NCI-H2196 treated with DMSO at 0.1 percent for 48 hours (cell line): ENCODE measurements around the gene CDC42EP5.
"Not testable (repeated sequence)": the region's sequence is repeated elsewhere in the genome, so short reads cannot be mapped to it uniquely, and the experiment has no call there.

Experiments
- DNase-seq: peaks from one replicate; lab custom pipeline; 2025; ENCODE audit not compliant: unreplicated experiment; lab: John Stamatoyannopoulos, UW

Gene CDC42EP5

DNA sequence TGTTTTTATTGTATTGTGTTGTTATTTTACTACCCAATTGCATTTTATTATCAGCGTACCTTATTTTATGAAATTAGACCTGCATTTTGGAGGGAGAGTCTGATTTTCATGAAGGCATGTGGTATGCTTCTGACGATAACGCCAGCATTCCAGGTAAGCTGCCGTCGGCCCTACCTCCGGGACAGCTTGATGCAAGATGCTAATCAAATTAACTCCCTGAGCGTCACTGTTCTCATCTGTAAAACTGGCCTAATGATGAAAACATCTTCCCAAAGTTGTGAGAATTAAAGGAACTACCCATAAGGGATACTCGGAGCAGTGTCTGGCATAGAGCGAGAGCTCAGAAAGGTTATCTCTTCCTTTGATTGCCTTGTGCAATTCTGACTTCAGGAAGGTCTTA, 16.7 kb upstream of the CDC42EP5 start:
- DNase-seq = no peak

- no peak for DNase-seq
These were observed 16.2 kb upstream of the CDC42EP5 start for GRCh38 chr19:54489341-54489740.

- no peak for DNase-seq
These were observed 12.8 kb upstream of the CDC42EP5 start for GRCh38 chr19:54485851-54486250.

- no peak for DNase-seq
These were observed 11.4 kb upstream of the CDC42EP5 start for GRCh38 chr19:54484451-54484850.

DNA sequence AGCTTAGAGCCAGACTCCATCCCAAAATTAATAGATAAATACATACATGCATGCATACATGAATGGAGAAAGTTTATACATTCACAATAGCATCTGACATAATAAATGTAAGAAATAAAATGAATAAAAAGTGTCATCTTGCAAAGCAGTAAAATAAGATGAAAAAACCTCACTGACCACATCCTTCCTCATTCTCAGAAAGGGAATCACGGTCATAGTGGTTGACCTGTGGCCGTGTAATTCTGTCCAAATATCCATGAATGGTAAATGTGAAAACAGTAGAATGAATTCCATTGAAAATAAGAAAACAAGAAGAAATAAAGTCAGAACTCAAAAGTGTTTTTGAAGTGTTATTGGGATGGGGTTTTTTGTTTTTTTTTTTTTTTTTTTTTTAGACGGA, 9.8 kb upstream of the CDC42EP5 start:
- no peak for DNase-seq

DNA sequence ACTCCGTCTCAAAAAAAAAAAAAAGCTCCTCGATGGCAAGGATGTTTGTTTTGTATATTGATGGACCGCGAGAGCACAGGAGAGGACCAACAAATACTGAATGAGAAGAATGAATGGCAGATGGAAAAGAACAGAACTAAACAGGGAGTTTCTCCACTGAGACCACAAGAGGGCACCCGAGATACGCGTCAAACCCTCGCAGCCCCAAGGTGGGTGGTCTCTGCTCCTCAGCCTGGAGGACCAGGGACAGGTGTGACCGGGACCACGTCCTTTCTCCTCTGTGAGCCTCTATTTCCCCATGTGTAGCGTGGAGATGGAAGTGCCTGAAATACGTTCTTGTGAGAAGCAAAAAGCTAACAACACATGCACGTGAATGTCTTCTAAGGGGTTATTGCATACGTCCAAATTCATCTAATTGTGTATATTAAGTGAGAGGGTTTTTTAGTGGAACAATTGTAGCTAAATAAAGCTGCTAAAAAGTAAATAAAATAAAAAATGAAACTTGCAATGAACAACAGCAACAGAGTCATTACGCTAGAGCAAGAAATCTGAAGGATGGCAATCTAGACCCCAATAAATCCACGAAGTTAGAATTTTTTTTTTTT, 8.3 kb upstream of the CDC42EP5 start:
- peak; percentile 23 for DNase-seq

GRCh38 chr19:54480051-54480450, 7.0 kb upstream of the CDC42EP5 start:
- DNase-seq = no peak

DNA sequence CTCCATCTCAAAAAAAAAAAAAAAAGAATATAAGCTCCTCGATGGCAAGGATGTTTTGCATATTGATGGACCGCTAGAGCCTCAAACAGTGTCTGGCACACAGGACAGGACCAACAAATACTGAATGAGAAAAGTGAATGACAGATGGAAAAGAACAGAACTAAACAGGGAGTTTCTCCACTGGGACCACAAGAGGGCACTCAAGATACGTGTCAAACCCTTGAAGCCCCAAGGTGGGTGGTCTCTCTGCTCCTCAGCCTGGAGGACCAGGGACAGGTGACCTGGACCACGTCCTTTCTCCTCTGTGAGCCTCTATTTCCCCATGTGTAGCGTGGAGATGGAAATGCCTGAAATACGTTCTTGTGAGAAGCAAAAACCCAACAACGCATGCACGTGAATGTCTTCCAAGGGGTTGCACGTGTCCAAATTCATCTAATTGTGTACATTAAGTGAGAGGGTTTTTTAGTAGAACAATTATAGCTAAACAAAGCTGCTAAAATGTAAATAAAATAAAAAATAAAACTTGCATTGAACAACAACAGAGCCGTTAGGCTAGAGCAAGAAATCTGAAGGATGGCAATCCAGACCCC, 5.7 kb upstream of the CDC42EP5 start:
- peak; percentile 34 for DNase-seq

DNA sequence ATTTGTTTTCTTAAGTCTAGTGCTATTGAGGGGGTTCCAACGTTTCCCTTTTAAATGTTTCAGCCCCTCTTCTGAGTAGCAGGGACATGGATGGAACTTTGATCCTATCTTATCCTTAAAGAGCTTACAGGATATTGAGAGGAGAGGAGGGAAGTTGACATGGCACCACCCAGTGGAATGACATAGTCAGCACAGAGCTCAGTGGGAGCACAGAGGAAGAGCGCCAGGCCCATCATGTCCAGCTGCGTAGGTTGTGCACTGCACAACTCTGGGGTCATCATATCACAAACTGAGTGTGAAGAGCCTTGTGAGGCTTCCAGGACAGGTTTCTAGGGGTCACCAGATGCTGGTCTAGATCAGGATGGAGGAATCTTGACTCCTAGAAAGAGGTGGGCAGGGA, 4.6 kb upstream of the CDC42EP5 start:
- no peak for DNase-seq

DNA sequence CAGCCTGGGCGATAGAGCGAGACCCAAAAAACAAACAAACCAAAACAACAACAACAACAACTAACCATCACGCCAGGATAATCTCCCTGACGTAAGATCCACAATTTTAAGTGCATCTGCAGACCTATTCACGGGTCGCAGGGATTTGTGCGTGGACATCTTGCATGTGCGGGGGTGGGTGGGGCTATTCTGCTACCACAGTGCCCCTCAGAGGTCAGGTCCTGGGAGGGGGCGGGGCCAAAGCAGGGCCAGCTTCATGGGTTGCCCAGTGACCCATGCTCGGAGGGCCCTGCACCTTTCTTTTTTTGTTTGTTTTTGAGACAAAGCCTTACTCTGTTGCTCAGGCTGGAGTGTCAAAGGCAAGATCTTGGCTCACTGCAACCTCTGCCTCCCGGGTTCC, 2.6 kb upstream of the CDC42EP5 start:
- no peak for DNase-seq

DNA sequence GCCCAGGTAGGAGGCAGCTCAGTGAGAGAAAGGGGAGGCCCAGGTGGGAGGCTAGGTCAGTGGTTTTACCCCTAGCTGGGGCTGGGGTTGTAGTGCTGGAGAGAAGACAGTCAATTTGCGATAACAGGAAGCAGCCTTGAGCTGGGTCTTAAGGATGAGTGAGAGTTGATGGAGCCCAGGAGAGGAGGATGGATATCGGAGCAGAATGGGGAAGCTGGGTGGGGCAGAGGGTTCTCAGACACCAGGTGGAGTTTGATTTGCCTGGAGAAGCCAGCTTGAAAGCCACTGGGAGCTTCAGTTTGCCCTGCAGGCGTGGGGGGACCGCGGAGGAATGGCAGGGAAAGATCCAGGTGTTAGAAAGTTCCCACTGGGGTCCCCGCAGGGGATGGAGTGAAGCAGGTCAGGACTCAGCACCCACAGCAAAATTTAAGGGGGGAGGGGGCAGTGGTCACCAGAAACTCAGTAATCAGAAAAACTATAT, 836 bp upstream of the CDC42EP5 start:
- no peak for DNase-seq

GRCh38 chr19:54470991-54471782, 1.9 kb downstream of the CDC42EP5 start:
- no peak for DNase-seq

DNA sequence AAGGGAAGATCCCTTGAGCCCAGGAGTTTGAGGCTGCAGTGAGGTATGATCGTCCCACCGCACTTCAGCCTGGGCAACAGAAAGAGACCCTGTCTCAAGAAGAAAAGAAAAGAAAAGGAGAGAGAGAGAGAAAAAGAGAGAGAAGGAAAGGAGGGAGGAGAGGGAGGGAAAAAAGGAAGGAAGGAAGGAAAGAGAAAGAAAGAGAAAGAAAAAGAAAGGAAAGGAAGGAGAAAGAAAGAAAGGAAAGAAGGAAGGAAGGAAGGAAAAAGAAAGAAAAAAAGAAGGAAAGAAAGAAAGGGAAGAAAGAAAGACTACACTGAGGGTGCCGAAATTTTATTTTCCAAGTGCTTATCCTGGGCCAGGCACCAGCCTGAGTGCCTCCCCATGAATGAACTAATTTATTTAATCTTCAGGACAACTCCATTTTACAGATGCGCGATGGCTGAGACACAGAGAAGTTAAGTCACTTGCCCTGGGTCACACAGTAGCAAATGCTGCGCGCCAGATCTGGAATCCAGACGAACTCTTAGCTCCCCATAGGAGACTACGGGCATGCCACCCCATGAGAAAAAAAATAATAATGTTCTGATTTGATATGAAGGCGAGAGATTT, 2.7 kb downstream of the CDC42EP5 start:
- DNase-seq = no peak

DNA sequence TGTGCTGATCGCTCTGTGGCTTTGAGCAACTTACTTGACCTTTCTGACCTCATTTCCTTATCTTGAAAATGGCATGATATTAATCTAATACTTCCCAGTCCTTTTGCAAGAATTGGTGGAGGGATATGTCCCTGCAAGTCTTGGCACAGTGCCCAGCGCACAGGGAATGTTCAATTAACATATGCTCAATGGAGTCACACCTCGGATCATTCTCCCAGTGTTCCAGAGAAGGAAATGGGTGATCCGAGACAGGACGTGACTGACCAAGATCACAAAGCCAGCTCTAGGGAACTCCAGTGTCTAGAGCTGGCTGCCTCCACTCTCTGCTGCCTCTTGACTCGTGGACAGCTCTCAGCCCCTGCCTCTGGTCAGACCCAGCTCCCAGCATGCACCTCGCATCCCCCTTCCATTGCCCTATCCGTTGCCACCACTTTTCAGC, 3.6 kb downstream of the CDC42EP5 start:
- no peak for DNase-seq

DNA sequence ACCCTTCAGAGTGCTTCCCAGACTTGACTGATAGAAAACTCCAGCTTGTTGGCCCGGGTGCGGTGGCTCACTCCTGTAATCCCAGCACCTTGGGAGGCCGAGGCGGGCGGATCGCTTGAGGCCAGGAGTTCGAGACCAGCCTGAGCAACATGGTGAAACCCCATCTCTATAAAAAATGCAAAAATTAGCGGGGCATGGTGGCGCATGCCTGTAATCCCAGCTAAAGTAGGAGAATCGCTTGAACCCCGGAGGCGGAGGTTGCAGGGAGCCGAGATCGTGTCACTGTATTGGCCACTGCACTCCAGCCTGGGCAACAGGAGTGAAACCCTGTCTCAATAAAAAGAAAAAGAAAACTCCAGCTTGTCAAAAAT, 7.0 kb downstream of the CDC42EP5 start:
- not testable (repeated sequence) for DNase-seq

GRCh38 chr19:54465426-54466109, 7.5 kb downstream of the CDC42EP5 start:
- DNase-seq = no peak

DNA sequence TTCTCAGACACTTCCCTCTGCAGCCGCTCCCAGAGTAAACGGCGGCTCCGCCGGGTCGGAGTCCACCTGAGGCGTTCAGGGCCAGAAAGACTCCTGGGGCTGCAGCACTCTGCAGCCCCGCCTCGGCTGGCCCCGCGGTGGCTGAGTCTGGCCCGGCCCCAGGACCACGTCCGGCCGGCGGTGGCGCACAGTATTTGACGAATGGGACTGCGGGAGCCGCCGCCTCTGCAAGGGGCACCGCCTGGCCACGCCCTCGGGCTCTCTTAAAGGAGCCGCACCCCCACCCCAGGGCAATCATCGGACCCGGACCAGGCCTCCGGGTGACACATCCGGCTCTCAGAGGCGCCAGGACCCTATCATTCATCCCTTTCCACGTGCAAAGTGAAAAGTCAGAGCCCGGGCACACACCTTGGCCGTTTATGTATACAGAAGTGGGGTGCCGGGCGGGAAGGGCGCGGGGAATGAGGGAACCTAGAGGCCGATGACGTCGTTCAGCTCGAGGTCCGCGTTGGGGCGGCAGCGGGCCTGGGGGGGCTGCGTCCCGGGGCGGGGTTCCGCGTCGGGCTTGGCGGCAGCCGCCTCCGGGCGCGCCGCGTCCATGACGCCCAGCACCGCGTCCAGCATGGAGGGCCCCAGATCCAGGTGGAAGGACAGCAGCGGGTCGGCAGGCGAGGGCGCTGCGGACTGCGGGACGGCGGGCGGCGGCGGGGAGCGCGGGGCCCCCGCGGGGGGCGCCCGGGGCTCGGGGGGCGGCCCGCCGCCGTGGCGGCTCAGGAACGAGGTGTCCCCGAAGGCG, 8.3 kb downstream of the CDC42EP5 start:
- peak; percentile 92 for DNase-seq

DNA sequence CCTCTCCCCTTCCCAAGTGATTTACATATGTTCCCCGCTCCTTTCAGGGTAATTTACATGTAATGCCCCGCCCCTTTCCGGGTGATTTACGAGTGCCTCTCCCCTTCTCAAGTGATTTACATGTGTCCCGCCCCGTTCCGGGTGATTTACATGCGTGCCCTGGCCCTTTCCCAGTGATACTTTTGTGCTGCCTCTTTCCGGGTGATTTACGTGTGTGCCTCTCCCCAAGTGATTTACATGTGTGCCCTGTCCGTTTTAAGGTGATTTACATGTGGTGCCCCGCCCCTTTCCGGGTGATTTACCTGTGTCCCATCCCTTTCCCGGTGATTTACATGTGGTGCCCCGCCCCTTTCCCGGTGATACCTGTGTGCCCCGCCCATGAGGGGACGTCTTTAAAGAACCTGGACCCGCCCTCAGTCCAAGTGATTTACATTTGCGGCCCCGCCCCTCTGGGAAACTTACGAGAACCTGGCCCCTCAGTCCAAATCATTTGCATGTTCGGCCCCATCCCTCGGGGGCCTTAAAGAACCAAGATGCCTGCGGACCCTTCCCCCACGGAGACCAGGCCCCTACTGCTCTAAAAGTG, 9.0 kb downstream of the CDC42EP5 start:
- DNase-seq = peak; percentile 100

DNA sequence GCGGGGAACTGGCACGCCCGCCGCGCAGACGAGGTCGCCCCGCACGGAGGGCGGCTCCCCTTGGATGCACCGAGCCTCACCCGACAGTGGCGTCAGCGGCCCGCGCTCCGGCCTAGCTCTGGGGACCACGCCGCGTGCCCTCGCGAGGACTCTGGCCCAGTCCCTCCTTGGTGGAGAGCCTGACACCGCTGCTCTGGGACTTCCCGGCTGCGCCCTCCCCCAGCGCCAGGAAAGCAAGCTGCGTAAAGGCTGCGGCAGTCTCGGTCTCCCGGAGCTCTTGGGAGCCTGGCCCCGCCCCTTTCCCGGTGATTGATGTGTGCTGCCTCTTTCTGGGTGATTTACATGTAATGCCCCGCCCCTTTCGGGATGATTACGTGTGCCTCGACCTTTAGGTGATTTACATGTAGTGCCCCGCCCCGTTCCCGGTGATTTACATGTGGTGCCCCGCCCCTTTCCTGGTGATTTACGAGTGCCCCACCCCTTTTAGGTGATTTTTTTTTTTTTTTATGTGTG, 9.5 kb downstream of the CDC42EP5 start, which contains the start of gene LENG9:
LENG9 (minus strand) TSS at position 248 of the 513 bp plus-strand sequence. CDS start 252 bp downstream, outside the sequence.
- peak; percentile 100 for DNase-seq
